ENCODE results near the gene FKRP.
"Not testable (repeated sequence)": the region's sequence is repeated elsewhere in the genome, so short reads cannot be mapped to it uniquely, and the experiment has no call there.

FKRP gene

DNA sequence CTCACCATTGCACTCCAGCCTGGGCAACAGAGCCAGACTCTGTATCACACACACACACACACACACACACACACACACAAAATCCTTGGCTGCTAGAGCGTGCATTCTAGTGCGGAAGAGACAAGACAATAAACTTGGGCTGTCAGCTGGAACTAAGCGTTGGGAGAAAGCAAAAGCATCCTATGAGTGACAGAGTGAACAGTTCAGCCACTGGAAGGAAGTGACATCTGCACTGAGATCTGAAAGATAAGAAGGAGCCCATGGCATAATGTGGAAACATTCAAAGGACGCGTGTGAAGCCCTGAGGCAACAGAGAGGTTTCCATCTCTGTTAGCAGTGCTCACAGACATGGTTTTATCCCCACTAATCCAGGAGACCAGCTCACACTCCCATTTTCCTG is 46.1 kb downstream of the FKRP start:
- no peak for DNase-seq
- no peak overlapping the region for H3K27ac ChIP-seq
- H3K36me3 ChIP-seq = peaks cover 4% of the 10 kb centered on the region
- H3K4me3 ChIP-seq (ENCODE audit: low read depth, low read length) = no peak overlapping the region
- H3K27me3 ChIP-seq (ENCODE audit: insufficient read depth, low read depth, severe bottlenecking) = no peaks in the 10 kb centered on the region
- TF ChIP-seq, protein P1, sequence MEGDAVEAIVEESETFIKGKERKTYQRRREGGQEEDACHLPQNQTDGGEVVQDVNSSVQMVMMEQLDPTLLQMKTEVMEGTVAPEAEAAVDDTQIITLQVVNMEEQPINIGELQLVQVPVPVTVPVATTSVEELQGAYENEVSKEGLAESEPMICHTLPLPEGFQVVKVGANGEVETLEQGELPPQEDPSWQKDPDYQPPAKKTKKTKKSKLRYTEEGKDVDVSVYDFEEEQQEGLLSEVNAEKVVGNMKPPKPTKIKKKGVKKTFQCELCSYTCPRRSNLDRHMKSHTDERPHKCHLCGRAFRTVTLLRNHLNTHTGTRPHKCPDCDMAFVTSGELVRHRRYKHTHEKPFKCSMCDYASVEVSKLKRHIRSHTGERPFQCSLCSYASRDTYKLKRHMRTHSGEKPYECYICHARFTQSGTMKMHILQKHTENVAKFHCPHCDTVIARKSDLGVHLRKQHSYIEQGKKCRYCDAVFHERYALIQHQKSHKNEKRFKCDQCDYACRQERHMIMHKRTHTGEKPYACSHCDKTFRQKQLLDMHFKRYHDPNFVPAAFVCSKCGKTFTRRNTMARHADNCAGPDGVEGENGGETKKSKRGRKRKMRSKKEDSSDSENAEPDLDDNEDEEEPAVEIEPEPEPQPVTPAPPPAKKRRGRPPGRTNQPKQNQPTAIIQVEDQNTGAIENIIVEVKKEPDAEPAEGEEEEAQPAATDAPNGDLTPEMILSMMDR (IDR thresholded peaks at IDR 0.05; ENCODE audit: low read depth, low read length) = no peak
- peaks cover 3% of the 10 kb centered on the region for H3K9me3 ChIP-seq (ENCODE audit: severe bottlenecking)

DNA sequence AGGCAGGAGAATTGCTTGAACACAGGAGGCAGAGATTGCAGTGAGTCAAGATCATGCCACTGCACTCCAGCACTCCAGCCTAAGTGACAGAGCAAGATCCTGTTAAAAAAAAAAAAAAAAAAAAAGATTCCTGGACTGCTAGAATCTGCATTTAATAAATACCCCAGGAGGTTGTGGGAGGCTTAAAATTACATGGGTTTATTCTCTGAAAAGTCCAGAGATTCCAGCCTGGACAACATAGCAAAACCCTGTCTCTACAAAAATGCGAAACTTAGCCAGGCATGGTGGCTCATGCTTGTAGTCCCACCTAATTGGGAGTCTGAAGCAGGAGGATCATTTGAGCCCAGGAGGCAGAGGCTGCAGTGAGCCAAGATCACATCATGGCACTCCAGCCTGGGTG is 52.0 kb downstream of the FKRP start:
- H3K9me3 ChIP-seq (ENCODE audit: severe bottlenecking) = no peaks in the 10 kb centered on the region
- TF ChIP-seq, protein P1 (IDR thresholded peaks at IDR 0.05; ENCODE audit: low read depth, low read length) = no peak

DNA sequence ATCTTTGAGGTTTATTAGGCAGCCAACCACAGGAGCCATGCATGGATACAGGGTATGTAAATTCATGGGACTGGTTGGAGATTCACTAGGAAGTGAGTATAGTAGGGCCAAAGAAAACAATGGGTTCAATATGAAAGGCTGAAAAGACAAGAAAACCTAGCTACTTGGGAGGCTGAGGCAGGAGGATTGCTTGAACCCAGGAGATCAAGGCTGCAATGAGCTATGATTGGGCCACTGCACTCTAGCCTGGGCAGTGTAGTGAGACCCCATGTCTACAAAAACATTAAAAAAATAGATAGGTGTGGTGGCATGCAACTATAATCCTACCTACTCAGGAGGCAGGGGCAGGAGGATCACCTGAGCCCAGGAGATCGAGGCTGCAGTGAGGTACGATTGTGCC is 52.9 kb downstream of the FKRP start:
- Histone ChIP-seq H3K4me3 (ENCODE audit: low read depth, low read length) (no peak overlapping the region), H3K27me3 (ENCODE audit: insufficient read depth, low read depth, severe bottlenecking) (no peaks in the 10 kb centered on the region), H3K36me3 (no peaks in the 10 kb centered on the region), H3K27ac (no peak overlapping the region), H3K9me3 (ENCODE audit: severe bottlenecking) (no peaks in the 10 kb centered on the region)
- TF ChIP-seq, protein P1 (IDR thresholded peaks at IDR 0.05; ENCODE audit: low read depth, low read length) = no peak
- DNase-seq = no peak

More for the DNA sequence above, 52.0 kb downstream of the FKRP start:
- DNase-seq = no peak
- H3K4me3 ChIP-seq (ENCODE audit: low read depth, low read length) = no peak overlapping the region
- no peaks in the 10 kb centered on the region for H3K27me3 ChIP-seq (ENCODE audit: insufficient read depth, low read depth, severe bottlenecking)
- no peaks in the 10 kb centered on the region for H3K36me3 ChIP-seq
- H3K27ac ChIP-seq = no peak overlapping the region

DNA sequence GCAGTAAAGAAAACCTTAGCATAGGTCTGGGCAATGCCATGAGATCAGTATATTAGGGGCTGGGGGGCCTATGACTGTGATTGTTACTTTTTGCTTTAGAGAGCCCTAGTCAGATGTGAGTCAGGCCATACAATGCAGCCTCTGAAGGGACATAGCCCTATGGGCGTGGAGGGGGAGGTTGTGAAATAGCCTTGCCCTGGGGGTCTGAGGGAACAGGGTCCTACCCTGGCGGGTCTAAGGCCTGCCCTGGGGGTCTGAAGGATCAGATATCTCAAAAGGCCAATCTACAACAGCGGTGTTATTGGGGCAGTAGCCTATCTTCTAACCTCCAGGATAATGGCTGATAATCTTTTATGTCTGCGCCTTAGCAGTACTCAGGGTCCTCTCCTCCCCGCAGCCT is 56.3 kb downstream of the FKRP start:
- TF ChIP-seq, protein P1 (IDR thresholded peaks at IDR 0.05; ENCODE audit: low read depth, low read length) = no peak
- DNase-seq = no peak
- H3K36me3 ChIP-seq = no peaks in the 10 kb centered on the region
- H3K27me3 ChIP-seq (ENCODE audit: insufficient read depth, low read depth, severe bottlenecking) = no peaks in the 10 kb centered on the region
- no peak overlapping the region for H3K4me3 ChIP-seq (ENCODE audit: low read depth, low read length)
- H3K27ac ChIP-seq = no peak overlapping the region
- H3K9me3 ChIP-seq (ENCODE audit: severe bottlenecking) = no peaks in the 10 kb centered on the region

DNA sequence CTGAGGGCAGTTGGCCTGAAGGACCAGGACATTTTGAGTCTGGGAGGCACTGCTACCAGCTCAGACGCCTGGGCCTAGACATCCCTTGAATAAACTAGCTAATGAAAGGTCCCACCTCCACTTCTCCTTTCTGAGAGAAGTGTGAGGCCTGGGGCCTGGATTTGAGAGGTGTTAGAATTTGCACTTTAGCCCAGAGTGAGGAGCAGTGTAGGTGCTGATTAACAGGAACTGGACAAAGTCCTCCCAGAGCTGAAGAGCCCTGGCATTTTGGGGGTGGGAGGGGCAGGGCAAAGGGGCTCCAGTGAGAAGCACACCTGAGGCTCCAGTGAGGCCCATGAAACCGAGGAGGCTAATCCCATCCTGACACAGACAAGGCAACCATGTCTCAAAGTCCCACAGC is 57.7 kb downstream of the FKRP start:
- no peaks in the 10 kb centered on the region for H3K9me3 ChIP-seq (ENCODE audit: severe bottlenecking)
- TF ChIP-seq, protein P1 (IDR thresholded peaks at IDR 0.05; ENCODE audit: low read depth, low read length) = no peak
- H3K27me3 ChIP-seq (ENCODE audit: insufficient read depth, low read depth, severe bottlenecking) = no peaks in the 10 kb centered on the region
- DNase-seq = no peak
- H3K27ac ChIP-seq = no peak overlapping the region
- H3K36me3 ChIP-seq = no peaks in the 10 kb centered on the region
- no peak overlapping the region for H3K4me3 ChIP-seq (ENCODE audit: low read depth, low read length)

DNA sequence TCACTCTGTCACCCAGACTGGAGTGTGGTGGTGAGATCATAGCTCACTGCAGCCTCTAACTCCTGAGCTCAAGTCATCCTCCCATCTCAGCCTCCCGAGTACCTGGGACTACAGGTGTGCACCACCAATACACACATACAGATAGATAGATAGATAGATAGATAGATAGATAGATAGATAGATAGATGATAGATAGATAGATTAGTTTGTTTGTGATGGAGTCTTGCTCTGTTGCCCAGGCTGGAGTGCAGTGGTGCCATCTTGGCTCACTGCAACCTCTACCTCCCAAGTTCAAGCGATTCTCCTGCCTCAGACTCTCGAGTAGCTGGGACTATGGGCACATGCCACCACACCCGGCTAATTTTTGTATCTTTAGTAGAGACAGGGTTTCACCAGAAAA is 58.6 kb downstream of the FKRP start:
- H3K36me3 ChIP-seq; DNase-seq; H3K27me3 ChIP-seq (ENCODE audit: insufficient read depth, low read depth, severe bottlenecking); H3K9me3 ChIP-seq (ENCODE audit: severe bottlenecking); H3K27ac ChIP-seq; H3K4me3 ChIP-seq (ENCODE audit: low read depth, low read length): not testable (repeated sequence)

All from WERI-Rb-1 (cell line).